Measurements from ENCODE around the gene EBLN1. TPM values are rescaled to one million over a fixed set of nuclear protein-coding genes. Genes with fewer than 3 reads are reported as not detected.

EBLN1 gene
- total and polyA plus RNA-seq, 9 donors = not detected

GRCh38 chr10:22251751-22252223 lies 34.0 kb upstream of the EBLN1 start:
- Histone ChIP-seq H3K9me3 (no peaks in the 10 kb centered on the region), H3K4me3 (peak overlapping the region; percentile 62), H3K27ac (peak overlapping the region; percentile 91 to 99), H3K36me3 (no peaks in the 10 kb centered on the region), H3K4me1 (ENCODE audit: insufficient read depth) (no peaks in the 10 kb centered on the region), H3K27me3 (no peaks in the 10 kb centered on the region)
- intact Hi-C loops (cut with DNase I) = loop anchor here (2.0 to 10.0 kb wide), 5 partner anchors 63 to 186 kb away; partner anchors contain the start of genes COMMD3 (in 2 of the 4) and BMI1 (in 1 of the 4)
- WGBS, 3 donors = 0 to 1% (median 0%) methylated on average over 28 of the region's 28 CpGs
- TF ChIP-seq EP300 (IDR thresholded peaks at IDR 0.05) (no peak), POLR2A (IDR thresholded peaks at IDR 0.05) (no peak)
- TF ChIP-seq, protein P1, sequence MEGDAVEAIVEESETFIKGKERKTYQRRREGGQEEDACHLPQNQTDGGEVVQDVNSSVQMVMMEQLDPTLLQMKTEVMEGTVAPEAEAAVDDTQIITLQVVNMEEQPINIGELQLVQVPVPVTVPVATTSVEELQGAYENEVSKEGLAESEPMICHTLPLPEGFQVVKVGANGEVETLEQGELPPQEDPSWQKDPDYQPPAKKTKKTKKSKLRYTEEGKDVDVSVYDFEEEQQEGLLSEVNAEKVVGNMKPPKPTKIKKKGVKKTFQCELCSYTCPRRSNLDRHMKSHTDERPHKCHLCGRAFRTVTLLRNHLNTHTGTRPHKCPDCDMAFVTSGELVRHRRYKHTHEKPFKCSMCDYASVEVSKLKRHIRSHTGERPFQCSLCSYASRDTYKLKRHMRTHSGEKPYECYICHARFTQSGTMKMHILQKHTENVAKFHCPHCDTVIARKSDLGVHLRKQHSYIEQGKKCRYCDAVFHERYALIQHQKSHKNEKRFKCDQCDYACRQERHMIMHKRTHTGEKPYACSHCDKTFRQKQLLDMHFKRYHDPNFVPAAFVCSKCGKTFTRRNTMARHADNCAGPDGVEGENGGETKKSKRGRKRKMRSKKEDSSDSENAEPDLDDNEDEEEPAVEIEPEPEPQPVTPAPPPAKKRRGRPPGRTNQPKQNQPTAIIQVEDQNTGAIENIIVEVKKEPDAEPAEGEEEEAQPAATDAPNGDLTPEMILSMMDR (IDR thresholded peaks at IDR 0.05) = no peak
- peak; percentile 59 to 77 (median 70) for DNase-seq

- Histone ChIP-seq H3K4me1 (ENCODE audit: insufficient read depth) (no peaks in the 10 kb centered on the region), H3K27ac (peak overlapping the region; percentile 91 to 99), H3K9me3 (no peaks in the 10 kb centered on the region), H3K36me3 (no peaks in the 10 kb centered on the region), H3K4me3 (peak overlapping the region; percentile 62), H3K27me3 (no peaks in the 10 kb centered on the region)
- DNase-seq = no peak
- TF ChIP-seq POLR2A (IDR thresholded peaks at IDR 0.05) (no peak), EP300 (IDR thresholded peaks at IDR 0.05) (no peak)
- TF ChIP-seq, protein P1 (IDR thresholded peaks at IDR 0.05) = no peak
- 5 to 7% (median 6%) methylated on average over 13 of the region's 13 CpGs for WGBS, 3 donors
- intact Hi-C loops (cut with DNase I) = loop anchor here (5.0 to 10.0 kb wide), 4 partner anchors 64 to 186 kb away; partner anchors contain the start of gene COMMD3 (in 2 of the 4)
These were observed 33.3 kb upstream of the EBLN1 start for GRCh38 chr10:22250897-22251660.

- TF ChIP-seq EP300 (IDR thresholded peaks at IDR 0.05) (no peak), POLR2A (IDR thresholded peaks at IDR 0.05) (no peak)
- TF ChIP-seq, protein P1 (IDR thresholded peaks at IDR 0.05) = no peak
- Histone ChIP-seq H3K9me3 (no peaks in the 10 kb centered on the region), H3K4me1 (ENCODE audit: insufficient read depth) (peaks cover 2% of the 10 kb centered on the region), H3K4me3 (no peak overlapping the region), H3K27me3 (no peaks in the 10 kb centered on the region), H3K36me3 (no peaks in the 10 kb centered on the region), H3K27ac (no peak overlapping the region)
- no peak for DNase-seq
- 87 to 90% (median 87%) methylated on average over 2 of the region's 2 CpGs for WGBS, 3 donors
- intact Hi-C loops (cut with DNase I) = no loop called here
These were observed 29.8 kb upstream of the EBLN1 start for GRCh38 chr10:22247636-22248035.

DNA sequence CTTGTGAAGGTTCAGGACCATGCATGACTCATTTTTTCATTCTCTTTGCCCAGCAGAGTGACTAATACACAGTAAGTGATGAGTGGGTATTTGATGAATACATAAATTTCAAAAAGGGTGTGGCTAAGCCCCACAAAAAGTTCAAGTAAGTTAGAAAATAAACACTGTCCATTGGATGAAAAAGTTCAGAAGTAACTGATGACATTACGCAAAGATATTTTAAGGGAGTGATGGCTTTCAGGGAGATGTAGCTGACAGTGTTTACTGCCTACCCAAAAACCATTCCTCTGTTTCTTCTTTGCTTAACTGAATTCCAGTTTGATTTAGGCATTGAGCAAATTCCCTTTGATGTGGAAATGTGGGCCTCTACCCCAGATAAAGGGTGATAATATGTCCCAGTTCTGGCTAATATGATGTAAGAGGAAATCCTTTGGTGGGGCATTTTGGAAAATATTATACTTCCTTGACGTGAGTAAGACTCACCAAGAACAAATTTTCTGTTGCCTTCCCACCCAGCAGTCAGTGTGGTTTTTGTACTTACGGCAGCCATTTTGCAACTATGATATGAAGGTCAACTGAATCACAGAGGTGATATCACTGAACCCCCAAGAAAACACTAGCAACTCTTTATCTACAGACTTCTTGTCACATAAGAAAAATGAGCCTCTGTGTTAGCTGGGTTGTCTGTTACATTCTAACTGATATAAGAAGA lies 29.0 kb upstream of the EBLN1 start:
- DNase-seq = no peak
- Histone ChIP-seq H3K27ac (no peak overlapping the region), H3K4me3 (no peak overlapping the region)

More for the DNA sequence above, 29.0 kb upstream of the EBLN1 start:
- WGBS, 3 donors = 77 to 84% (median 79%) methylated on average over 3 of the region's 3 CpGs
- H3K9me3 ChIP-seq = no peaks in the 10 kb centered on the region
- no peaks in the 10 kb centered on the region for H3K36me3 ChIP-seq
- intact Hi-C loops (cut with DNase I) = no loop called here
- no peaks in the 10 kb centered on the region for H3K27me3 ChIP-seq
- H3K4me1 ChIP-seq (ENCODE audit: insufficient read depth) = peaks cover 2% of the 10 kb centered on the region
- TF ChIP-seq POLR2A (IDR thresholded peaks at IDR 0.05) (no peak), EP300 (IDR thresholded peaks at IDR 0.05) (no peak)
- TF ChIP-seq, protein P1 (IDR thresholded peaks at IDR 0.05) = no peak

All from ovary (tissue), 9 donors.